NK-92 (cell line): ENCODE results near the gene SLC10A4.
"Not testable (repeated sequence)": the region's sequence is repeated elsewhere in the genome, so short reads cannot be mapped to it uniquely, and the experiment has no call there.

Source experiments
- DNase-seq: peaks from one replicate; lab custom pipeline; 2025; ENCODE audit not compliant: unreplicated experiment; lab: John Stamatoyannopoulos, UW

The SLC10A4 gene, protein sequence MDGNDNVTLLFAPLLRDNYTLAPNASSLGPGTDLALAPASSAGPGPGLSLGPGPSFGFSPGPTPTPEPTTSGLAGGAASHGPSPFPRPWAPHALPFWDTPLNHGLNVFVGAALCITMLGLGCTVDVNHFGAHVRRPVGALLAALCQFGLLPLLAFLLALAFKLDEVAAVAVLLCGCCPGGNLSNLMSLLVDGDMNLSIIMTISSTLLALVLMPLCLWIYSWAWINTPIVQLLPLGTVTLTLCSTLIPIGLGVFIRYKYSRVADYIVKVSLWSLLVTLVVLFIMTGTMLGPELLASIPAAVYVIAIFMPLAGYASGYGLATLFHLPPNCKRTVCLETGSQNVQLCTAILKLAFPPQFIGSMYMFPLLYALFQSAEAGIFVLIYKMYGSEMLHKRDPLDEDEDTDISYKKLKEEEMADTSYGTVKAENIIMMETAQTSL

GRCh38 chr4:48483006-48483776 lies at the start of gene SLC10A4:
Gene SLC10A4 (plus strand): TSS chr4:48483343. CDS start chr4:48483562, 219 bp downstream.
- no peak for DNase-seq

DNA sequence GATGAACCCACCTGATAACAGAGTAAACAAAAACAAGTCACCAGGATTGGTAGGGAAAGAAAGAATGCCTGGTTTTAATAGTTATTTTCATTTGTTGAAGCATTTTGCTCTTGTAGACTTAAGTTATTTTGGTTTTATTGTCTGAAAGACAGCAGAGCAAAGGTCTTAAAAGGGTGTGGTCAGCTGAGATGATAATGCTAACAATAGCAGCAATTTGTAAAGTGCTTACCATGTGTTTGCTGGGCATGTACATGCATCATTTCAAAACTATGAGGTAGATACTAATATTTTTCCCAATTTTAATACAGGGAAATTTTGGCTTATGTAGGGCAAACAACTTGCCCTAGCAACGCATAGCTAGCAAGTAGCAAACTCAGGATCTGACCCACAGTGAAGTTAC lies 46.8 kb upstream of the SLC10A4 start:
- DNase-seq: no peak

DNA sequence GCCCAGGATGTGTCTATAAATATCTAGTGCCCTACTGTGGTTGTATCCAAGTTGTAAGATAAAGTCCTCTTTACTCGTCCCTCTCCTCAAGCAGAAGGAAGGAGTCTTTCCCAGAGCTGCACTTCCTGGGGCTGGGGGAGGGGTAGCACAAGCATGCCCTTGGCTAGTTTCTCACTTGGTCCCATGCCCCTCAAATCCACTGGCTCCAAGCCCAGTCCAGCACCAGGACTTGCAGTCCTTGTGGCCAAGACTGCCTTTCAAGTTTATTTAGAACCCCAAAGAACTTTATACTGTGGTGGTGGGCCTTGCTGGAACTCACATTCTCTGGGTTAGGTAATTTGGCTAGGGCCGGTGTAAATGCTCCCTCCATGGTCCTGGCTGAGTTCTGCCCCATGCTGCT lies 43.2 kb upstream of the SLC10A4 start:
- DNase-seq: no peak

DNA sequence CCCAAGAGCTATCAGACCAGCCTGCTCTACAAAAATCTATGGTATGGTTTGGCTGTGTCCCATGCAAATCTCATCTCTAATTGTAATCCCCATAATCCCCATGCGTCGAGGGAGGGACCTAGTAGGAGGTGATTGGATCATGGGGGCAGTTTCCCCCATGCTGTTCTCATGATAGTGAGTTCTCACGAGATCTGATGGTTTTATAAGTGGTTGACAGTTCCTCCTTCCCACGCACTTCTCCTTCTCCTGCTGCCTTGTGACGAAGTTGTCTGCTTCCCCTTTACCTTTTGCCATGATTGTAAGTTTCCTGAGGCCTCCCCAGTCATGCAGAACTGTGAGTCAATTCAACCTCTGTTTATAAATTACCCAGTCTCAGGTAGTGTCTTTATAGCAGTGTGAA lies 42.2 kb upstream of the SLC10A4 start:
- DNase-seq: not testable (repeated sequence)

- no peak for DNase-seq
Observed at GRCh38 chr4:48445704-48446103, 37.4 kb upstream of the SLC10A4 start.

- DNase-seq: no peak
Observed at GRCh38 chr4:48446642-48447041, 36.5 kb upstream of the SLC10A4 start.

DNA sequence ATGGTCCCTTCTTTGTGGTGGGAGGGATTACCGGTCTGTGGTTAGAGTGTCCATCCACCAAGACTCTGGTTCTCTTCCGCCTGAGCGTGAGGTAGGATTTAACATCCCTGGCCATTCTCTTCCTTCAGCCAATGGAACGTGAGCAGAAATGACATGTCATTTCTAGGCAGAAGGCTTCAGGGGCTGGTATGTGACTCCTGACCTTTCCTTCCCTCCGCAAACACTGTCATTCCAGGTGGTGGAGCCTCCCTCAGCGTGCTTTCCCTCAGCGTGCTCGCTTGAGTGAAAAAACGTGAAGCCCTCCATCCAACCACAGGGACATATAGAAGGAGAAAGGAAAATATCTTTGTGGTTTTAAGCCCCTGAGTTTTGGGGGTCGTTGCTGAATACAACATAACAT lies 34.0 kb upstream of the SLC10A4 start:
- DNase-seq: no peak

GRCh38 chr4:48450740-48451139 lies 32.4 kb upstream of the SLC10A4 start:
- DNase-seq: no peak

DNA sequence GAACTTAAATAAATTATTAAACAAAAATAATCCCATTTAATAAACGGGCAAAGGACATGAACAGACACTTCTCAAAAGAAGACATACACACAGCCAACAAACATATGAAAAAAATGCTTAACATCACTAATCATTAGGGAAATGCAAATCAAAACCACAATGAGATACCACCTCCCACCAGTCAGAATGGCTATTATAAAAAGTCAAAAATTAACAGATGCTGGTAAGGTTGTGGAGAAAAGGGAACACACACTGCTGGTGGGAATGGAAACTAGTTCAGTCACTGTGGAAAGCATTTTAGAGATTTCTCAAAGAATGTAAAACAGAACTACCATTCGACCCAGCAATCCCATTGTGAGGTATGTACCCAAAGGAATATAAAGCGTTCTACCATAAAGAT lies 31.5 kb upstream of the SLC10A4 start:
- not testable (repeated sequence) for DNase-seq

- DNase-seq: no peak
Observed at GRCh38 chr4:48454591-48454990, 28.6 kb upstream of the SLC10A4 start.

- no peak for DNase-seq
Observed at GRCh38 chr4:48461000-48461399, 22.1 kb upstream of the SLC10A4 start.

DNA sequence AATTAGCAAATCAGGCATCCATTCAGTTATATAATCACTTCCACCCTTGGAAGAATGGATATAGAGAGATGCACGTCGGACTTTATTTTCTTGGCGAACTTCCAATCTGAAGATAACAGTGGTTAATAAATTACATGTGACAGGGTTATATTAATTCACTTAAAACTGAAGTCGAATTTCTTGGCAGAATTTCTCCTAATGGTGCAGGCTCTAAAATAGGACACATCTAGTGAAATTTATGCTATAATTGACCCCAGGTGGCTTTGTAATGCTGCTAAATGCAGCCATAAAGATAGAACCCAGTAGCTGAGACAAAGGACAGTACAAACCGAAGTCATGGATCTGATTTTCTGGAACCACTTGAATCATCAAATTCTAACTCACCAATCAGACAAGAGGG lies 20.8 kb upstream of the SLC10A4 start:
- DNase-seq: no peak

- no peak for DNase-seq
Observed at GRCh38 chr4:48467442-48467841, 15.7 kb upstream of the SLC10A4 start.

GRCh38 chr4:48467891-48468290 lies 15.3 kb upstream of the SLC10A4 start:
- no peak for DNase-seq

GRCh38 chr4:48470137-48470536 lies 13.0 kb upstream of the SLC10A4 start:
- DNase-seq: no peak

- DNase-seq: no peak
Observed at GRCh38 chr4:48470570-48470969, 12.6 kb upstream of the SLC10A4 start.

GRCh38 chr4:48472794-48473193 lies 10.3 kb upstream of the SLC10A4 start:
- DNase-seq: no peak

- DNase-seq: no peak
Observed at GRCh38 chr4:48475770-48476169, 7.4 kb upstream of the SLC10A4 start.

GRCh38 chr4:48478273-48478672 lies 4.9 kb upstream of the SLC10A4 start:
- DNase-seq: no peak

GRCh38 chr4:48481581-48481980 lies 1.6 kb upstream of the SLC10A4 start:
- no peak for DNase-seq

- no peak for DNase-seq
Observed at GRCh38 chr4:48483777-48484493, 792 bp downstream of the SLC10A4 start.
